Limb (tissue), 2 donors: ENCODE measurements around the gene HIF3A.
A peak's percentile ranks its signal among the peaks of the same experiment; 100 is the strongest.
"Not testable (repeated sequence)": the region's sequence is repeated elsewhere in the genome, so short reads cannot be mapped to it uniquely, and the experiment has no call there.

Experiments
- DNase-seq, 2 donors: peaks; one replicate each; pipeline ENCODE4 v3.0.0-alpha.2; 2016; ENCODE audit errors: extremely low spot score in 2 of 2

HIF3A gene

GRCh38 chr19:46356149-46357055 is 59.6 kb downstream of the HIF3A start:
- no peak for DNase-seq

GRCh38 chr19:46357846-46358583 is 61.2 kb downstream of the HIF3A start:
- DNase-seq: peak in 1 of 2 donors; percentile 6

GRCh38 chr19:46361915-46362314 is 65.1 kb downstream of the HIF3A start:
- DNase-seq: no peak

GRCh38 chr19:46364359-46364758 is 67.5 kb downstream of the HIF3A start:
- no peak for DNase-seq

- DNase-seq: no peak
Measured at GRCh38 chr19:46365561-46365960, 68.7 kb downstream of the HIF3A start.

GRCh38 chr19:46366620-46367292 is 69.9 kb downstream of the HIF3A start:
- DNase-seq: no peak

- DNase-seq: no peak
Measured at GRCh38 chr19:46367426-46367825, 70.6 kb downstream of the HIF3A start.

- no peak for DNase-seq
Measured at GRCh38 chr19:46368116-46368515, 71.3 kb downstream of the HIF3A start.

- DNase-seq: no peak
Measured at GRCh38 chr19:46369817-46370216, 73.0 kb downstream of the HIF3A start.

GRCh38 chr19:46371371-46371901 is 74.6 kb downstream of the HIF3A start:
- DNase-seq: peak in 1 of 2 donors; percentile 24

GRCh38 chr19:46372901-46373490 is 76.2 kb downstream of the HIF3A start:
- peak in 1 of 2 donors; percentile 31 for DNase-seq

- DNase-seq: peak in 1 of 2 donors; percentile 69
Measured at GRCh38 chr19:46373491-46374359, 76.9 kb downstream of the HIF3A start.

- DNase-seq: no peak
Measured at GRCh38 chr19:46374536-46375475, 78.0 kb downstream of the HIF3A start.

- DNase-seq: not testable (repeated sequence)
Measured at GRCh38 chr19:46375476-46376067, 78.7 kb downstream of the HIF3A start.

GRCh38 chr19:46376241-46377153 is 79.7 kb downstream of the HIF3A start:
- DNase-seq: no peak

GRCh38 chr19:46378268-46378667 is 81.4 kb downstream of the HIF3A start:
- DNase-seq: peak in 1 of 2 donors; percentile 77

GRCh38 chr19:46380690-46381089 is 83.8 kb downstream of the HIF3A start:
- DNase-seq: no peak

GRCh38 chr19:46381346-46381745 is 84.5 kb downstream of the HIF3A start:
- DNase-seq: no peak
